Motor neuron (in vitro differentiated cells): ENCODE data around the gene DMRTB1. TPM values are rescaled to one million over a fixed set of nuclear protein-coding genes. Genes with fewer than 3 reads are reported as not detected.

ENCODE experiments used
- ATAC-seq, 8 experiments: fragments of 200-7000 bp; cut with Tn5 transposase; replicated peaks in 6 of 8; 2 replicates each; pipeline ENCODE4 v1.8.0; 2021; ENCODE audit warnings: mild to moderate bottlenecking in 8 of 8, moderate library complexity in 8 of 8
- H3K27ac ChIP-seq, 2 donors: fragments of 250-450 bp; sonication (Bioruptor Pico); 2 replicates each; pipeline ENCODE4 v1.9.0; 2021; ENCODE audit warnings: antibody characterized with exemption in 2 of 2, mild to moderate bottlenecking in 2 of 2, moderate library complexity in 1 of 2
- H3K4me1 ChIP-seq, 2 donors: fragments of 250-450 bp; sonication (Bioruptor Pico); replicated peaks in 1 of 2; 2 replicates each; pipeline ENCODE4 v1.6.1; 2021; ENCODE audit warnings: antibody characterized with exemption in 2 of 2, mild to moderate bottlenecking in 2 of 2, moderate library complexity in 1 of 2
- H3K4me3 ChIP-seq, 5 donors: fragments of 250-450 bp; sonication (Bioruptor Pico); 2 replicates each; pipeline ENCODE4 v1.9.0; 2021; ENCODE audit warnings: antibody characterized with exemption in 5 of 5, mild to moderate bottlenecking in 5 of 5, moderate library complexity in 4 of 5
- WGBS, 10 experiments: fragments of 450-650 bp; shearing (Covaris generic); methylation state at CpG; one replicate each; pipeline ENCODE4 v1.0.0; 2022; 5-methylcytosine and 5-hydroxymethylcytosine counted together
- in situ Hi-C, 9 experiments: fragments of 400-800 bp; cut with MboI; loops; one replicate each; pipeline ENCODE4 v1.15.0; 2021; ENCODE audit warnings: low sequenced_read_pairs in 9 of 9, low pct_unique_long_range_greater_than_20kb in 2 of 9; ENCODE audit not compliant: unreplicated experiment in 9 of 9
- total RNA-seq, 8 experiments: library from RNA; unstranded; fragments of 300-600 nt; gene quantifications; 2 replicates each; pipeline versions ENCODE4 v1.2.3 to v1.2.4, GENCODE V29; 2022

The DMRTB1 gene
- total RNA-seq, 8 experiments from 2014 or later: 0.11 to 1.7 (median 0.34) TPM; not detected in 4

GRCh38 chr1:53485478-53486394 is 26.5 kb downstream of the DMRTB1 start:
- H3K4me1 ChIP-seq: peaks cover 10 to 11% of the 10 kb centered on the region in 2 donors
- H3K27ac ChIP-seq: no peak overlapping the region
- H3K4me3 ChIP-seq: no peak overlapping the region
- ATAC-seq: peak; percentile 93 to 99 (median 96)
- 0 to 80% (median 42%) methylated on average over 1 to 9 of the region's 27 CpGs; no CpG with 5 or more reads in 3 of the 10 experiments for whole genome bisulfite sequencing, 10 experiments
- in situ Hi-C loops: loop anchor here in 7 of 9 experiments (10.0 to 25.0 kb wide), 5 partner anchors 199 to 352 kb away; partner anchors contain the start of genes GLIS1 (in 3 of the 7) and NDC1 (in 1 of the 7)

GRCh38 chr1:53486395-53487026 is 27.3 kb downstream of the DMRTB1 start:
- ATAC-seq: no peak
- no peak overlapping the region for H3K27ac ChIP-seq
- in situ Hi-C loops: loop anchor here in 7 of 9 experiments (10.0 to 25.0 kb wide), 5 partner anchors 198 to 351 kb away; partner anchors contain the start of genes GLIS1 (in 3 of the 7) and NDC1 (in 1 of the 7)
- peaks cover 10 to 11% of the 10 kb centered on the region in 2 donors for H3K4me1 ChIP-seq
- 59 to 100% (median 80%) methylated on average over 1 to 8 of the region's 9 CpGs; no CpG with 5 or more reads in 2 of the 10 experiments for WGBS, 10 experiments
- no peak overlapping the region for H3K4me3 ChIP-seq

- ATAC-seq: no peak
- 20 to 91% (median 57%) methylated on average over 1 to 3 of the region's 3 CpGs; no CpG with 5 or more reads in 4 of the 10 experiments for WGBS, 10 experiments
- peaks cover 2 to 3% of the 10 kb centered on the region in 2 donors for H3K4me1 ChIP-seq
- in situ Hi-C loops: loop anchor here in 6 of 9 experiments (25.0 kb wide), 4 partner anchors 197 to 347 kb away; partner anchors contain the start of genes GLIS1 (in 3 of the 6) and NDC1 (in 1 of the 6)
- no peak overlapping the region for H3K27ac ChIP-seq
- no peak overlapping the region for H3K4me3 ChIP-seq
Measured at GRCh38 chr1:53490351-53490750, 31.2 kb downstream of the DMRTB1 start.

DNA sequence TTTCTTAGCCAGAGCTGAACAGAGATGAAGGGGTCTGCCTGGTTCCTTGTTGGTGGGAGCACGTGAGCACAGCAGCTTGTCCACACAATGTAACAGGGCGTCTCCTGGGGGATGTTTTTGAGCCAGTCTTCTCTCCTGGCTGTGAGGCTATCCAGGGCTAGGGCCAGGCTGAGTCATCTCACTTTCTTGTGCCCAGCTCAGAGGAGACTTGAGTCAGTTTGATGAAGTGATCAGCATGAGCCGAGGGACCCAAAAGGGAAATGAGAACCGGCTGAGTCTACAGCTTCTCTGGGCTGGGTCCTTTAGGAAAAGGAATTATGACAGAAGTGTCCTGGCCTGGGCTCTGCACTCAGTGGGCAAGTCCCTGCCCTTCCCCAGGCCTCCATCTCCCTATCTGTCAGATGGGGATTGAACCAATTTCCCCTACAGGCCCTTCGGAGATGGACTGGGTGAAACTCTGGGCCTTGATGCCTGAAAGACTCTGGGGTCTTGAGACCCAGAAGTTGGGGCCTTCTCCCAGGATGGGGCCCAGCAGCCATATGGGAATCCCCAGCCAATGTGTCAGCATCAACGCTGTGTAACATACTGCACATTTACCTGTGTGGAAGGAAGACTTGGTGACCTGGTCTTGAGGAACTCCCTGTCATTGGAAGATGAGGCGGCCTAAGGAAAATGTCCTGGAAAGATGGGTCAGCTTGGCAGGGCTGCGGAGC is 36.6 kb downstream of the DMRTB1 start:
- peak in 6 of 8 experiments; percentile 17 to 82 (median 38) for ATAC-seq
- peaks cover 10 to 11% of the 10 kb centered on the region in 2 donors for H3K4me1 ChIP-seq
- 36 to 100% (median 83%) methylated on average over 3 to 7 of the region's 8 CpGs; no CpG with 5 or more reads in 5 of the 10 experiments for WGBS, 10 experiments
- no peak overlapping the region for H3K4me3 ChIP-seq
- H3K27ac ChIP-seq: no peak overlapping the region
- in situ Hi-C loops: loop anchor here in 6 of 9 experiments (25.0 kb wide), 4 partner anchors 192 to 342 kb away; partner anchors contain the start of genes GLIS1 (in 3 of the 6) and NDC1 (in 1 of the 6)

- in situ Hi-C loops: loop anchor here in 6 of 9 experiments (25.0 kb wide), 4 partner anchors 189 to 339 kb away; partner anchors contain the start of genes GLIS1 (in 3 of the 6) and NDC1 (in 1 of the 6)
- WGBS, 10 experiments: 42 to 75% (median 61%) methylated on average over 1 to 5 of the region's 9 CpGs; no CpG with 5 or more reads in 4 of the 10 experiments
- Histone ChIP-seq H3K4me3 (no peak overlapping the region), H3K27ac (no peak overlapping the region), H3K4me1 (peaks cover 30 to 31% of the 10 kb centered on the region in 2 donors)
- ATAC-seq: no peak
Measured at GRCh38 chr1:53498555-53499131, 39.4 kb downstream of the DMRTB1 start.

DNA sequence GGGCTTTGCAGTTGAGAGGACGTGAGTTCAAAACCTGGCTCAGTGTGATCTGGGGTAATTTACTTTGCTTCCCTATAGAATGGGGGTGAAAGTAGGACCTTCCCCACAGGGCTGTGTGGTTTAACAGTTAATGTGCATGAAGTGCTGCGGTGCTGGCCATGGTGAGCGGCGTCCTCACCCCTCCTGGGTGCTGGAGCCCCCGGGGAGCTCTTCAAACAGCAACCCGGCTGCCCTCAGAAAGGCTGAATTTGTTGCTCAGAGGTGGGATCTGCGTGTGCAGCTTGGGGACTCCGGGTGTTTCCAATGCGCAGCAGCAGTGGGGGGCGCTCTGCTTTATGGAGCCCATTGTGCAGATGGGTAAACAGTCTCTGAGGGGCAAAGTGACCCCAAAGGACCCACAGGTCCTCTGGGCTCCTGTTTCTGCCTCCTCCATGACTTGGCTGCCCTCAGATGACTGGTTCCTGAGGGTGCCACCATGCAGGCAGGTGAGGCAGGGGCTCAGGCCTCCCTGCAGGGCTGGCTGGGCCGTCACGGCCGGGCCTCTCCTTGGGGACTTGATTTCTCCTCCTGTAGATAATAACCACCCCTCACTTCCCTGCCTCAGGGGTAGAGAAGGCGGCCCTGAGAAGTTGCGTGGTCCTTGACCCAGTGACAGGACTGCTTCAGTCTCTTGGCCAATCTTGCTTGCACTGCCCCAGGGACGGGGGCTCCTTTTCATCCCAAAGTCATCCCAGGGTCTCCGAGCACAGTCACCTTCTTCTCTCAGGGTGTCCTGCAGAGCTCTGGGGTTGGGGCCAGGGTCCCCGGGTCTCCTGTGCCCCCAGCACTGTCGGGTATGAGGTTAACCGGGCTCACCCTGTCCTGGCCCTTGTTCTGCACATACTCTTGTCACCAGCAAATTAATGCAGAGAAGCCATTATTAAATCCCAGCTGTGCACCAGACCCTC is 40.3 kb downstream of the DMRTB1 start:
- in situ Hi-C loops: loop anchor here in 6 of 9 experiments (25.0 kb wide), 4 partner anchors 188 to 338 kb away; partner anchors contain the start of genes GLIS1 (in 3 of the 6) and NDC1 (in 1 of the 6)
- peak overlapping the region in 1 of 2 donors; percentile 0 for H3K27ac ChIP-seq
- 20 to 89% (median 80%) methylated on average over 1 to 11 of the region's 20 CpGs; no CpG with 5 or more reads in 2 of the 10 experiments for WGBS, 10 experiments
- peaks cover 36 to 39% of the 10 kb centered on the region in 2 donors for H3K4me1 ChIP-seq
- ATAC-seq: no peak
- no peak overlapping the region for H3K4me3 ChIP-seq

GRCh38 chr1:53500204-53501064 is 41.2 kb downstream of the DMRTB1 start:
- peaks cover 36 to 39% of the 10 kb centered on the region in 2 donors for H3K4me1 ChIP-seq
- WGBS, 10 experiments: 36 to 88% (median 56%) methylated on average over 4 to 16 of the region's 34 CpGs; no CpG with 5 or more reads in 4 of the 10 experiments
- in situ Hi-C loops: no loop called here
- peak overlapping the region; percentile 53 to 71 for H3K27ac ChIP-seq
- no peak overlapping the region for H3K4me3 ChIP-seq
- ATAC-seq: peak in 6 of 8 experiments; percentile 6 to 65 (median 12)

DNA sequence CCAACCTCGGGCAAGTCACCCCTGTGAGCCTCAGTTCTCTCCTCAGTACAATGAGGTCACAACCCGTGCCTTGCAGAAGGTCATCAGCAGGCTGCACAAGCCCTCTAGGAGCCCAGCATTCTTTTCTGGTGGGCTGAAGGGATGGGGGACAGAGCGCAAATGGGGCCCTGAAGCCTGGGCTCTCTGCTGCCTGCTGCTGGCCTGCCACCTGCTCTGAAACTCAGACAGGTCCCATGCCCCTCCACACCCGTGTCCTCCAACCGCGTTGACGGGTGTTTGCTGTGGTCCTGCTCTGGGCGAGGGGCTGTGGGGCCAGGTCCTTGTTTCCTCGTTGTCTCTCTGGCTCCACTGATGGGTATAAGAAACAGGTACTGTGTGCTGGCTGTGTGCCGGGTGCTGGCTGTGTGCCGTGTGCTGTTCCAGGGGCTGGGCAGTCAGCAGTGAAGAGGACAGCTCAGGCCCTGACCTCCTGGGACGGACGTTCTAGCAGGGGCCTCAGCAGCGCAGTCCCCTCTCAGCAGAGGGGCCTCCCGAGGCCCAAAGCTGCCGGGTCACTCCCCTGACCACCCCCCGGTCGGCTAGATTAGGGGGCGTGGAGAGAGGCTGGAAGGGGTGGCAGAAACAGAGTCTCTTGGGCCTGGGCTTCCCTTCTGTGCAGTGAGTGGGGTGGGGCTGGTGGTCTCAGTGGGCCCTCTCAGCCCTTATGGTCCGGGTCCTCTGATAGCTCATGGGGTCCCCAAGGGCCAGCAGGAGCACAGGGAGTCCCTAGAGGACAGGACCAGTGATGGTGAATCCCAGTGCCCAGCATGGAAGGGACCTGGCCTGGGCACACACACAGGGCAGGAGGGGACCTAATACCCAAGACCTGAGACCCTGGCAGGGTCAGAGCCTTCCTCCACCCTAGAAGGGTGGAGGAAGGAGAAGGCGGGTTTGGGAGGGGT is 42.1 kb downstream of the DMRTB1 start:
- Histone ChIP-seq H3K27ac (peak overlapping the region; percentile 53 to 71), H3K4me1 (peaks cover 36 to 39% of the 10 kb centered on the region in 2 donors), H3K4me3 (no peak overlapping the region)
- peak in 5 of 8 experiments; percentile 2 to 11 (median 6) for ATAC-seq
- in situ Hi-C loops: no loop called here
- 60 to 96% (median 75%) methylated on average over 1 to 13 of the region's 21 CpGs; no CpG with 5 or more reads in 2 of the 10 experiments for WGBS, 10 experiments

DNA sequence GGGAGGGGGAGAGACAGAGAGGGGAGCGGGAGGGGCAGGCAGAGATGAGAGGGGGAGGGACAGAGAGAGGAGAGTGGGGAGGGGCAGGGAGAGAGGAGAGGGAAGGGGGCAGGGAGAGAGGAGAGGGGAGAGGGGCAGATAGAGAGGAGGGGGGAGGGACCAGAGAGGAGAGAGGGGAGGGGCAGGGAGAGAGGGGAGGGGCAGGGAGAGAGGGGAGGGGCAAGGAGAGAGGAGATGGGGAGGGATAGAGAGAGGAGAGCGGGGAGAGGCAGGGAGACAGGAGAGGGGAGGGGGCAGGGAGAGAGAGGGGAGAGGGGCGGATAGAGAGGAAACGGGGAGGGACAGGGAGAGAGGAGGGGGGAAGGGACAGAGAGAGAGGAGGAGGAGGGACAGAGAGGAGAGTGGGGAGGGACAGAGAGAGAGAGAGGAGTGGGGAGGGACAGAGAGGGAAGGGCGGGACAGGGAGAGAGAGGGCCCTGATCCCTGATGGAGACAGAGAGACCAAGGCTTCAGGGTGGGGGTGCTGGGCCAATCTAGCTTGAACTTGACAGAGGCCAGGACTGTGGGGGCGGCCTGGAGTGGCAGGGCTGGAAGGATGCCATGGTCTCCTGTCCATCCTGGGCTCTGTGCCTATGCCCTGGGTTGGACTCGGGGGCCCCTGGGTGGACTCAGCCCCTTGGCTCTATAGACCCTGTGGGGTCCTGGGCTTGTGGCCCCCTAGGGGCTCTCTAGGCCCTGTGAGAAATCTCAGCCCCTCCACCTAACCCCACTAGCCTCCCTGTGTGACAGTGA is 43.6 kb downstream of the DMRTB1 start:
- ATAC-seq: peak in 7 of 8 experiments; percentile 59 to 76 (median 70)
- peak overlapping the region; percentile 51 to 67 for H3K27ac ChIP-seq
- peaks cover 44 to 45% of the 10 kb centered on the region in 2 donors for H3K4me1 ChIP-seq
- in situ Hi-C loops: no loop called here
- WGBS, 10 experiments: 83% methylated on average over 1 of the region's 7 CpGs; no CpG with 5 or more reads in 9 of the 10 experiments
- H3K4me3 ChIP-seq: no peak overlapping the region
